T-cell (primary cell): ENCODE results near the gene GRHL3. TPM values are rescaled to one million over a fixed set of nuclear protein-coding genes. Genes with fewer than 3 reads are reported as not detected.

ENCODE experiments used
- ATAC-seq, 4 experiments: fragments of 200-7000 bp in 3 of 4; fragments of 150-1000 bp in 1 of 4; cut with Tn5 transposase; replicated peaks in 1 of 4; 1 replicate in 3 of 4; 2 replicates in 1 of 4; pipeline ENCODE4 v1.10.0; 2021; ENCODE audit warnings: moderate library complexity in 3 of 4, mild to moderate bottlenecking in 2 of 4, moderate number of reproducible peaks in 1 of 4
- CTCF ChIA-PET, 2 donors: fragments of 300-600 bp; sonication (Branson Sonifier 250); formaldehyde crosslinking; loops; one replicate each; lab custom pipeline; 2022; ENCODE audit warnings: antibody characterized with exemption in 2 of 2; lab: Charles Lee
- POLR2A ChIA-PET, 2 donors: fragments of 300-600 bp; sonication (Branson Sonifier 250); formaldehyde crosslinking; loops; one replicate each; lab custom pipeline; 2022; ENCODE audit warnings: antibody characterized with exemption in 2 of 2; lab: Charles Lee
- DNase-seq, 35 experiments: peaks; one replicate each; pipeline versions ENCODE4 v3.0.0 to v3.0.0-alpha.2; 2013 to 2023
- H3K27ac ChIP-seq: one replicate; pipeline ENCODE4 v1.5.1; 2013; ENCODE audit warnings: low read length
- H3K27me3 ChIP-seq, 2 experiments: replicated peaks in 1 of 2; 1 replicate in 1 of 2; 2 replicates in 1 of 2; pipeline versions ENCODE4 v1.6.1 to v1.7.0; 2013; ENCODE audit warnings: low read length in 1 of 2, mixed read lengths in 1 of 2; ENCODE audit not compliant: control insufficient read depth in 2 of 2, insufficient read depth in 2 of 2; ENCODE audit errors: extremely low read depth in 1 of 2
- H3K36me3 ChIP-seq, 2 donors: 1 replicate in 1 of 2; 2 replicates in 1 of 2; pipeline versions ENCODE4 v1.6.1 to v1.7.0; 2013; ENCODE audit warnings: low read length in 1 of 2; ENCODE audit not compliant: control insufficient read depth in 2 of 2, insufficient read depth in 1 of 2; ENCODE audit errors: extremely low read depth in 1 of 2
- H3K4me1 ChIP-seq, 2 experiments: 1 replicate in 1 of 2; 2 replicates in 1 of 2; pipeline versions ENCODE4 v1.6.1 to v1.7.0; 2013; ENCODE audit warnings: low read length in 2 of 2, mixed read lengths in 1 of 2; ENCODE audit not compliant: insufficient read depth in 2 of 2, control insufficient read depth in 1 of 2; ENCODE audit errors: extremely low read depth in 1 of 2
- H3K4me3 ChIP-seq, 2 donors: 1 replicate in 1 of 2; 2 replicates in 1 of 2; pipeline versions ENCODE4 v1.5.1 to v1.7.0; 2013; ENCODE audit warnings: mild to moderate bottlenecking in 2 of 2, low read length in 1 of 2, moderate library complexity in 1 of 2; ENCODE audit not compliant: control insufficient read depth in 1 of 2; ENCODE audit errors: extremely low read depth in 1 of 2
- H3K9me3 ChIP-seq: 2 replicates; pipeline ENCODE4 v1.7.0; 2013
- H3K27ac Mint-ChIP-seq, 2 donors: one replicate each; pipeline ENCODE4 v1.8.0; 2020 to 2021; ENCODE audit warnings: mild to moderate bottlenecking in 2 of 2, mixed read lengths in 2 of 2
- H3K27me3 Mint-ChIP-seq, 2 donors: one replicate each; pipeline ENCODE4 v1.8.0; 2021 to 2022; ENCODE audit warnings: mixed read lengths in 2 of 2
- H3K36me3 Mint-ChIP-seq: one replicate; pipeline ENCODE4 v1.8.0; 2021; ENCODE audit warnings: mixed read lengths
- H3K4me1 Mint-ChIP-seq, 3 donors: one replicate each; pipeline ENCODE4 v1.8.0; 2020 to 2022; ENCODE audit warnings: mixed read lengths in 3 of 3, mild to moderate bottlenecking in 1 of 3
- H3K4me3 Mint-ChIP-seq, 3 donors: one replicate each; pipeline ENCODE4 v1.8.0; 2020 to 2022; ENCODE audit warnings: mild to moderate bottlenecking in 3 of 3, mixed read lengths in 3 of 3, moderate library complexity in 3 of 3
- H3K9me3 Mint-ChIP-seq, 3 donors: one replicate each; pipeline ENCODE4 v1.8.0; 2020 to 2022; ENCODE audit warnings: mixed read lengths in 3 of 3
- WGBS: methylation state at CpG from one replicate; pipeline ENCODE4 v1.1.5; 2013; ENCODE audit warnings: missing lambda C conversion rate; ENCODE audit not compliant: insufficient coverage; 5-methylcytosine and 5-hydroxymethylcytosine counted together
- total RNA-seq, 35 experiments: library from RNA in 6 of 35; stranded (reverse) in 6 of 35; fragments of 120-200 nt in 1 of 35; gene quantifications; one replicate each; pipeline versions ENCODE4 v1.2.1 to v1.2.4 and lab custom pipeline; 2013 to 2026

The GRHL3 gene
- total RNA-seq, 5 donors from 2014 or later (not counting 1 experiment from before 2014, with no cell fraction given) = not detected

GRCh38 chr1:24301785-24302175, 17.4 kb upstream of the GRHL3 start:
- DNase-seq = no peak
- H3K4me1 ChIP-seq = no peaks in the 10 kb centered on the region
- ChIA-PET POLR2A (no interaction called here), CTCF (no interaction called here)
- Mint-ChIP-seq H3K27ac (no peak overlapping the region), H3K9me3 (no peaks in the 10 kb centered on the region), H3K27me3 (peaks cover 20 to 38% of the 10 kb centered on the region in 2 donors), H3K4me3 (no peak overlapping the region), H3K36me3 (no peaks in the 10 kb centered on the region), H3K4me1 (no peaks in the 10 kb centered on the region)
- H3K36me3 ChIP-seq = no peaks in the 10 kb centered on the region
- H3K9me3 ChIP-seq = no peaks in the 10 kb centered on the region
- H3K27ac ChIP-seq = no peak overlapping the region
- WGBS = 76% methylated on average over 3 of the region's 4 CpGs
- H3K4me3 ChIP-seq = no peak overlapping the region
- no peak for ATAC-seq
- peaks cover 0 to 20% of the 10 kb centered on the region in 2 experiments for H3K27me3 ChIP-seq

GRCh38 chr1:24302209-24302611, 16.9 kb upstream of the GRHL3 start:
- H3K27ac Mint-ChIP-seq = no peak overlapping the region
- no peaks in the 10 kb centered on the region for H3K4me1 Mint-ChIP-seq
- H3K27me3 Mint-ChIP-seq = peaks cover 24 to 39% of the 10 kb centered on the region in 2 donors
- no peak for DNase-seq
- H3K9me3 ChIP-seq = no peaks in the 10 kb centered on the region
- no peaks in the 10 kb centered on the region for H3K9me3 Mint-ChIP-seq
- POLR2A ChIA-PET = no interaction called here
- peaks cover 0 to 20% of the 10 kb centered on the region in 2 experiments for H3K27me3 ChIP-seq
- no peak for ATAC-seq
- CTCF ChIA-PET = no interaction called here
- H3K4me1 ChIP-seq = no peaks in the 10 kb centered on the region
- H3K4me3 Mint-ChIP-seq = no peak overlapping the region
- 83% methylated on average over 2 of the region's 3 CpGs for WGBS
- H3K4me3 ChIP-seq = no peak overlapping the region
- no peak overlapping the region for H3K27ac ChIP-seq
- H3K36me3 Mint-ChIP-seq = no peaks in the 10 kb centered on the region
- no peaks in the 10 kb centered on the region for H3K36me3 ChIP-seq

GRCh38 chr1:24303600-24303999, 15.6 kb upstream of the GRHL3 start:
- ChIA-PET CTCF (no interaction called here), POLR2A (no interaction called here)
- H3K27me3 ChIP-seq = peaks cover 0 to 14% of the 10 kb centered on the region in 2 experiments
- no peaks in the 10 kb centered on the region for H3K36me3 ChIP-seq
- Mint-ChIP-seq H3K27me3 (peaks cover 27 to 35% of the 10 kb centered on the region in 2 donors), H3K9me3 (no peaks in the 10 kb centered on the region), H3K27ac (no peak overlapping the region), H3K36me3 (no peaks in the 10 kb centered on the region), H3K4me3 (no peak overlapping the region), H3K4me1 (no peaks in the 10 kb centered on the region)
- H3K4me1 ChIP-seq = no peaks in the 10 kb centered on the region
- no peak for DNase-seq
- no peak overlapping the region for H3K4me3 ChIP-seq
- no peak overlapping the region for H3K27ac ChIP-seq
- WGBS = 100% methylated on average over 1 of the region's 4 CpGs
- H3K9me3 ChIP-seq = no peaks in the 10 kb centered on the region
- no peak for ATAC-seq

GRCh38 chr1:24304763-24305162, 14.4 kb upstream of the GRHL3 start:
- POLR2A ChIA-PET = no interaction called here
- no peaks in the 10 kb centered on the region for H3K4me1 ChIP-seq
- H3K27ac ChIP-seq = no peak overlapping the region
- no peaks in the 10 kb centered on the region for H3K9me3 ChIP-seq
- DNase-seq = no peak
- Mint-ChIP-seq H3K4me1 (no peaks in the 10 kb centered on the region), H3K4me3 (no peak overlapping the region), H3K27ac (no peak overlapping the region), H3K9me3 (no peaks in the 10 kb centered on the region), H3K36me3 (no peaks in the 10 kb centered on the region), H3K27me3 (peaks cover 27 to 34% of the 10 kb centered on the region in 2 donors)
- no peak for ATAC-seq
- peaks cover 0 to 14% of the 10 kb centered on the region in 2 experiments for H3K27me3 ChIP-seq
- no CpG with 5 or more reads among the region's 3 CpGs for WGBS
- H3K36me3 ChIP-seq = no peaks in the 10 kb centered on the region
- CTCF ChIA-PET = interaction anchor here in 1 of 2 donors (0.6 kb wide), 1 partner anchor 101 kb away, joined by 5 read pairs; no protein-coding TSS in a partner anchor
- no peak overlapping the region for H3K4me3 ChIP-seq

- peaks cover 0 to 3% of the 10 kb centered on the region in 2 experiments for H3K27me3 ChIP-seq
- ATAC-seq = no peak
- CTCF ChIA-PET = interaction anchor here in 1 of 2 donors (0.5 kb wide), 1 partner anchor 456 kb away, joined by 3 read pairs; no protein-coding TSS in a partner anchor
- no peak overlapping the region for H3K27ac ChIP-seq
- H3K4me3 ChIP-seq = no peak overlapping the region
- no peaks in the 10 kb centered on the region for H3K4me1 ChIP-seq
- no CpG with 5 or more reads among the region's 7 CpGs for WGBS
- no peak for DNase-seq
- no peaks in the 10 kb centered on the region for H3K9me3 ChIP-seq
- H3K36me3 ChIP-seq = no peaks in the 10 kb centered on the region
- H3K4me3 Mint-ChIP-seq = no peak overlapping the region
- POLR2A ChIA-PET = no interaction called here
- H3K9me3 Mint-ChIP-seq = no peaks in the 10 kb centered on the region
- peaks cover 16 to 19% of the 10 kb centered on the region in 2 donors for H3K27me3 Mint-ChIP-seq
- H3K27ac Mint-ChIP-seq = no peak overlapping the region
- H3K4me1 Mint-ChIP-seq = no peaks in the 10 kb centered on the region
- no peaks in the 10 kb centered on the region for H3K36me3 Mint-ChIP-seq
Observed at GRCh38 chr1:24308365-24309015, 10.7 kb upstream of the GRHL3 start.

- H3K36me3 ChIP-seq = no peaks in the 10 kb centered on the region
- no peaks in the 10 kb centered on the region for H3K36me3 Mint-ChIP-seq
- no peak for DNase-seq
- no peaks in the 10 kb centered on the region for H3K4me1 ChIP-seq
- H3K27ac ChIP-seq = no peak overlapping the region
- no peaks in the 10 kb centered on the region for H3K9me3 ChIP-seq
- H3K4me3 ChIP-seq = no peak overlapping the region
- WGBS = 80% methylated on average over 1 of the region's 4 CpGs
- H3K4me3 Mint-ChIP-seq = no peak overlapping the region
- no peaks in the 10 kb centered on the region for H3K4me1 Mint-ChIP-seq
- no peaks in the 10 kb centered on the region for H3K9me3 Mint-ChIP-seq
- POLR2A ChIA-PET = no interaction called here
- peaks cover 9 to 15% of the 10 kb centered on the region in 2 donors for H3K27me3 Mint-ChIP-seq
- no peaks in the 10 kb centered on the region for H3K27me3 ChIP-seq
- CTCF ChIA-PET = interaction anchor here in 1 of 2 donors (0.6 kb wide), 1 partner anchor 78 kb away, joined by 3 read pairs; no protein-coding TSS in a partner anchor
- H3K27ac Mint-ChIP-seq = no peak overlapping the region
- no peak for ATAC-seq
Observed at GRCh38 chr1:24309762-24310485, 9.2 kb upstream of the GRHL3 start.
